Endothelial cell of umbilical vein (primary cell): ENCODE results near the gene NPY1R. TPM values are rescaled to one million over a fixed set of nuclear protein-coding genes. Genes with fewer than 3 reads are reported as not detected.

Experiments used
- BruUV-seq: library from RNA; stranded (reverse); fragments of 400-500 nt; replicated peaks from 2 replicates; lab custom pipeline; 2021; lab: Mats Ljungman, UMichigan
- CTCF ChIA-PET: fragments of 300-600, 350-600 bp; sonication (Branson Sonifier 250); formaldehyde crosslinking; loops from one replicate; lab custom pipeline; 2021; ENCODE audit warnings: antibody characterized with exemption, inconsistent platforms; lab: Charles Lee
- POLR2A ChIA-PET: fragments of 300-600, 350-600 bp; sonication (Branson Sonifier 250); formaldehyde crosslinking; loops from one replicate; lab custom pipeline; 2021; ENCODE audit warnings: antibody characterized with exemption, inconsistent platforms; lab: Charles Lee
- DNase-seq: peaks from one replicate; pipeline ENCODE4 v3.0.0-alpha.2; 2011; ENCODE audit warnings: low read depth, low spot score
- FAIRE-seq: peaks from 2 replicates; lab custom pipeline; 2011; peaks lifted over from hg19 to GRCh38; lab: Jason Lieb, UNC
- H2AFZ ChIP-seq: 2 replicates; pipeline ENCODE4 v1.6.0; 2012; ENCODE audit warnings: low read depth, low read length, control low read depth, inconsistent platforms
- H3K27ac ChIP-seq: 2 replicates; pipeline ENCODE4 v1.5.1; 2011; ENCODE audit warnings: low read depth, mild to moderate bottlenecking, control low read depth, low read length, moderate library complexity; ENCODE audit not compliant: insufficient read depth
- H3K27me3 ChIP-seq, 2 experiments: 2 replicates each; pipeline versions ENCODE4 v1.6.0 to v1.6.1; 2011; ENCODE audit warnings: low read length in 2 of 2, mixed read lengths in 1 of 2; ENCODE audit not compliant: control insufficient read depth in 2 of 2, insufficient read depth in 2 of 2
- H3K36me3 ChIP-seq, 2 experiments: 2 replicates in 1 of 2; 3 replicates in 1 of 2; pipeline ENCODE4 v1.5.1; 2011; ENCODE audit warnings: low read length in 2 of 2, mild to moderate bottlenecking in 1 of 2, moderate library complexity in 1 of 2; ENCODE audit not compliant: control insufficient read depth in 2 of 2, insufficient read depth in 2 of 2; ENCODE audit errors: extremely low read depth in 1 of 2
- H3K4me1 ChIP-seq: 3 replicates; pipeline ENCODE4 v1.5.1; 2011; ENCODE audit warnings: mild to moderate bottlenecking, low read length; ENCODE audit not compliant: control insufficient read depth, insufficient read depth; ENCODE audit errors: extremely low read depth
- H3K4me2 ChIP-seq: 2 replicates; pipeline ENCODE4 v1.6.1; 2011; ENCODE audit warnings: low read length, control low read depth, mixed read lengths; ENCODE audit not compliant: insufficient read depth
- H3K4me3 ChIP-seq, 3 experiments: fragments of 200-600 bp in 1 of 3; sonication (generic), shearing (Covaris generic) in 1 of 3; replicated peaks in 1 of 3; 2 replicates each; pipeline ENCODE4 v1.5.1; 2011 to 2016; ENCODE audit warnings: control low read depth in 3 of 3, low read length in 3 of 3, mild to moderate bottlenecking in 2 of 3, inconsistent platforms in 1 of 3, low read depth in 1 of 3, moderate library complexity in 1 of 3; ENCODE audit not compliant: insufficient read depth in 1 of 3
- H3K79me2 ChIP-seq: 2 replicates; pipeline ENCODE4 v1.6.0; 2012; ENCODE audit warnings: low read length, inconsistent platforms; ENCODE audit not compliant: control insufficient read depth, insufficient read depth
- H3K9ac ChIP-seq: replicated peaks from 2 replicates; pipeline ENCODE3; 2011; ENCODE audit warnings: low read length, control low read depth; ENCODE audit not compliant: insufficient read depth; ENCODE audit errors: extremely low read depth
- H3K9me1 ChIP-seq: replicated peaks from 3 replicates; pipeline ENCODE4 v1.6.0; 2011; ENCODE audit warnings: mild to moderate bottlenecking, low read length; ENCODE audit not compliant: control insufficient read depth, insufficient read depth; ENCODE audit errors: extremely low read depth
- H3K9me3 ChIP-seq: replicated peaks from 2 replicates; pipeline ENCODE4 v1.5.1; 2012; ENCODE audit warnings: low read length, inconsistent platforms; ENCODE audit not compliant: control insufficient read depth, insufficient read depth
- H4K20me1 ChIP-seq: replicated peaks from 2 replicates; pipeline ENCODE3; 2011; ENCODE audit warnings: mild to moderate bottlenecking, low read length; ENCODE audit not compliant: control insufficient read depth, insufficient read depth; ENCODE audit errors: extremely low read depth
- CTCF ChIP-seq, 2 donors: IDR thresholded peaks; 1 replicate in 1 of 2; 2 replicates in 1 of 2; pipeline ENCODE4 v1.5.1; 2011; ENCODE audit warnings: low read length in 2 of 2, mild to moderate bottlenecking in 2 of 2, moderate library complexity in 2 of 2, control low read depth in 1 of 2, inconsistent platforms in 1 of 2, low read depth in 1 of 2; ENCODE audit not compliant: insufficient read depth in 1 of 2; ENCODE audit errors: extremely low read depth in 1 of 2
- EZH2 ChIP-seq: IDR thresholded peaks from 2 replicates; pipeline ENCODE4 v1.6.1; 2012; ENCODE audit warnings: borderline replicate concordance, low read depth, mild to moderate bottlenecking, moderate library complexity, low read length, inconsistent platforms; ENCODE audit not compliant: severe bottlenecking
- FOS ChIP-seq: IDR thresholded peaks from 2 replicates; pipeline ENCODE4 v1.6.1; 2011; ENCODE audit warnings: mild to moderate bottlenecking, low read length, moderate library complexity, borderline replicate concordance; ENCODE audit not compliant: insufficient read depth
- GATA2 ChIP-seq: IDR thresholded peaks from 2 replicates; pipeline ENCODE4 v1.7.0; 2011; ENCODE audit warnings: low read depth, mild to moderate bottlenecking, moderate library complexity, mixed read lengths, low read length; ENCODE audit not compliant: insufficient read length, insufficient read depth
- JUN ChIP-seq: IDR thresholded peaks from 2 replicates; pipeline ENCODE4 v1.6.1; 2011; ENCODE audit warnings: borderline replicate concordance, low read depth; ENCODE audit not compliant: insufficient read length, insufficient read depth
- MAX ChIP-seq: IDR thresholded peaks from 2 replicates; pipeline ENCODE4 v1.6.1; 2011; ENCODE audit not compliant: insufficient read depth, insufficient read length
- MYC ChIP-seq: IDR thresholded peaks from one replicate; pipeline ENCODE4 v1.6.1; 2011; ENCODE audit warnings: mild to moderate bottlenecking, low read depth, low read length
- POLR2A ChIP-seq: IDR thresholded peaks from 2 replicates; pipeline ENCODE4 v1.6.1; 2012; ENCODE audit warnings: low read depth, mild to moderate bottlenecking, control low read depth, low read length
- POLR2AphosphoS5 ChIP-seq: IDR thresholded peaks from 2 replicates; pipeline ENCODE4 v1.6.1; 2012; ENCODE audit warnings: low read depth, mild to moderate bottlenecking, control low read depth, low read length, moderate library complexity; ENCODE audit not compliant: insufficient read depth
- dilution Hi-C: fragments of 300-500 bp; cut with MboI; formaldehyde crosslinking; loops from one replicate; pipeline ENCODE4 v1.15.0; 2019; ENCODE audit warnings: low sequenced_read_pairs; ENCODE audit not compliant: extremely low pct_ligation_motif_present
- intact Hi-C: fragments of 100-400 bp; cut with micrococcal nuclease; formaldehyde crosslinking; loops from one replicate; pipeline ENCODE4 v1.10.0; 2022
- polyA plus RNA-seq, 4 experiments: library from polyadenylated mRNA; depleted of rRNA in 3 of 4; stranded (reverse) in 3 of 4; unstranded in 1 of 4; fragments of >200 nt; gene quantifications; 2 replicates each; pipeline versions ENCODE4 v1.2.1 to v1.2.3, GENCODE V29; 2011 to 2012; ENCODE audit warnings: missing spikeins in 1 of 4
- total RNA-seq: library from RNA; stranded (reverse); gene quantifications from 2 replicates; pipeline ENCODE4 v1.2.3, GENCODE V29; 2021

The NPY1R gene
- total and polyA plus RNA-seq, 2 donors (not counting 3 experiments of a cell fraction or from before 2014, with no cell fraction given): 0.08 TPM; not detected in 1

- Histone ChIP-seq H3K4me2 (no peak overlapping the region), H4K20me1 (no peaks in the 10 kb centered on the region), H3K79me2 (no peaks in the 10 kb centered on the region), H3K27me3 (no peaks in the 10 kb centered on the region), H3K9me1 (no peaks in the 10 kb centered on the region), H3K4me1 (no peaks in the 10 kb centered on the region), H2AFZ (no peak overlapping the region), H3K4me3 (no peak overlapping the region), H3K27ac (no peak overlapping the region), H3K36me3 (no peaks in the 10 kb centered on the region), H3K9ac (no peak overlapping the region), H3K9me3 (no peaks in the 10 kb centered on the region)
- BruUV-seq: no TSS peak
- ChIA-PET POLR2A (no interaction called here), CTCF (interaction anchor here (1.4 kb wide), 1 partner anchor 15 kb away, joined by 8 read pairs; the partner anchor contains the start of gene NPY1R)
- TF ChIP-seq POLR2A (no peak), EZH2 (no peak), POLR2AphosphoS5 (no peak), CTCF (IDR thresholded peaks at IDR 0.05; ENCODE audit: extremely low read depth in 1 of 2, insufficient read depth in 1 of 2, low read depth in 1 of 2, low read length in 2 of 2) (no peak), GATA2 (no peak), MYC (no peak), FOS (no peak), JUN (no peak), MAX (no peak)
- DNase-seq (no peak), FAIRE-seq (no peak)
- intact Hi-C loops (no loop called here), dilution Hi-C loops (no loop called here)
Observed at GRCh38 chr4:163317110-163317509, 15.3 kb downstream of the NPY1R start.
